C4-2B (cell line): ENCODE measurements around the gene FRMD4A.
"Not testable (repeated sequence)": the region's sequence is repeated elsewhere in the genome, so short reads cannot be mapped to it uniquely, and the experiment has no call there.

Experiments
- H3K27ac ChIP-seq: fragments of 450-650 bp; 2 replicates; pipeline ENCODE4 v1.5.1; 2017
- CTCF ChIP-seq: fragments of 450-650 bp; conservative IDR thresholded peaks from 2 replicates; pipeline ENCODE4 v1.5.1; 2017; ENCODE audit warnings: mild to moderate bottlenecking
- ZFX ChIP-seq: fragments of 450-650 bp; IDR thresholded peaks from 2 replicates; pipeline ENCODE4 v1.6.1; 2017

The FRMD4A gene

GRCh38 chr10:14200698-14201544, 129.8 kb downstream of the FRMD4A start:
- no peak overlapping the region for H3K27ac ChIP-seq
- TF ChIP-seq CTCF (peak; percentile 74), ZFX (no peak)

DNA sequence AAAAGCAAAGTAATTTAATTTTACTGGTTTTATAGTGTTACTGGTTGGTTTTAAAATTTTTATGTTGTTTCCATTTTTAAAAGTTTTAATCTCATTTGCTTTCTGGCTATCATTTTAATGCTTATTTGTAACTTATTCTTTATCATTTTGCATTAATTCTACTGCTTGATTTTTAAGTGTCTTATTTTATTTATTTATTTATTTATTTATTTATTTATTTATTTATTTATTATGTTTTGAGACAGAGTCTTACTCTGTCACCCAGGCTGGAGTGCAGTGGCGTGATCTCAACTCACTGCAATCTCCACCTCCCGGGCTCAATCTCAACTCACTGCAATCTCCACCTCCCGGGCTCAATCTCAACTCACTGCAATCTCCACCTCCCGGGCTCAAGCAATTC, 131.6 kb downstream of the FRMD4A start:
- H3K27ac ChIP-seq, result not testable (repeated sequence)

DNA sequence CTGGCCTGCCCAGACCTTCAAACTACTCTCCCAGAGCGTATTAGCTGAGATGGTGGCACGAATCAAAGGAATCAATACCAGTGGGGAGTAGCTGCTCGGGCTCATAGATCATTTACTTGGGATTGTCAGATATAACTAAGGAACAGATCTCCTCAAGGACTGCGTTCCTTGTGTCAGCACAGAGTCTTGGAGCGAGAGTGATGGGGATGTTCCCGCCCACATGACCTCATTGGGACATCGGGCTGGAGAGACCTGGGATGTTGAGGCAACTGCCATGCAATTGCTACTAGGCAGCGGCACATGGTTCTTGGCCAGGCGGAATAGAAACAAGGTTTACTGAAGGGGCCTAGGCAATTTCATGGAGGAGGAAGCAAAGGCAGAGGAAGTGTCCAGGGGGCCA, 132.6 kb downstream of the FRMD4A start:
- TF ChIP-seq CTCF (no peak), ZFX (no peak)
- no peak overlapping the region for H3K27ac ChIP-seq

- TF ChIP-seq CTCF (no peak), ZFX (no peak)
- H3K27ac ChIP-seq, result no peak overlapping the region
These were observed 134.6 kb downstream of the FRMD4A start for GRCh38 chr10:14196113-14196512.

DNA sequence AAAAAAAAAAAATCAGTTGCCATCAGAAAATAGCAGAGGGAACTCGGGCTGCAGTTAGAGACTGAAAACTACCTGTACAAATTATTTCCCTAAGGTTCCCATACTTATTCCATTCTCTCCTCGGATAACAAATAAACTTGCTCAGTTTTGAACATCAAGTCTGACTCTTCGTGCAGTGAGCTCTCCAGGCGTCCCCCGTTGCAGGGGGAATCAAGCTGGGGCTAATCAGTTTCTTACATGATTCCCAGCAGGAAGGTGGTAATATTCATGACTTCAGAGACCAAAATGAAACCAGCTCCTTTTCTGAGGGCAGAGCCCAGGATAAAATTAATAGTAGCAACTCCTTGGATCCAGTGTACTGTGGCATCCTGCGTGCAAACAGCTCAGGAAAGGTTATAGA, 135.3 kb downstream of the FRMD4A start:
- no peak for TF ChIP-seq ZFX
- TF ChIP-seq CTCF, result no peak
- no peak overlapping the region for H3K27ac ChIP-seq

DNA sequence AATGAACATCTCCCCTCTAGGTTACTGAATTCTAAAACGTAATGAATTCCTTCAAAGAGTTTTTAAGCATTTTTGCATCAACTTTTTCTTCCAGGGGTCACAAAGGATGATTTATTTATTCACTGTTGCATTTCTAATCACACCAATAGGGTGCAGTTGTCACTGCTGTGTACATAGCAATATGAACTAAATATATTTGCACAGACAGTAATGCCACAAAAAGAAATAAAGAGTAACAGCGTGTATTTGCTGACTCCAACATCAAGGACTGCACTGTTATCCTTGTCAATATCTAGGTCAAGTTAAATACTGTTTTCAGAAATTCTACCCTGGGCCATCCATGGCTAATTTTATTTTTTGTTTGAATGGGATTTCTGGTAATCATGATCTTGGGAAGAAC, 138.0 kb downstream of the FRMD4A start:
- no peak overlapping the region for H3K27ac ChIP-seq

DNA sequence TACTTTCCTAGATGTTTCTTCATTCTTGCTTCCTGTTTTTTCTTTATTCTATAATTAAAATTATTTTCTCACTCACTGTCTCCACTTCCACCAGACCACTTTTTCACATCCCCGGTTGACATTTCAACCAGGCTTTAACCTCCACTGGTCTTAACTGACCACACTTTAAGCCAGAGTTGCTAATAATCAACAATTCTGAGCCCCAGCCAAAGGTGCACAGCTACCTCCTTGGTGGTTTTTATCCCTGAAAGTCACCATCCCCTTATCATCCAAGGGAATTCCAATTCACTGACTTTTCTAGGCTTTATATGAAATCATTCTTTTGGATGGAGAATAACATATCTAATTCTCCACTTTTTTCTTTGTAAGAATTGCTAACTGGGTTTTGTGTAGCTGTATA, 138.9 kb downstream of the FRMD4A start:
- TF ChIP-seq CTCF, result no peak
- TF ChIP-seq ZFX, result no peak
- no peak overlapping the region for H3K27ac ChIP-seq

More for the DNA sequence above, 138.0 kb downstream of the FRMD4A start:
- TF ChIP-seq ZFX (no peak), CTCF (no peak)

DNA sequence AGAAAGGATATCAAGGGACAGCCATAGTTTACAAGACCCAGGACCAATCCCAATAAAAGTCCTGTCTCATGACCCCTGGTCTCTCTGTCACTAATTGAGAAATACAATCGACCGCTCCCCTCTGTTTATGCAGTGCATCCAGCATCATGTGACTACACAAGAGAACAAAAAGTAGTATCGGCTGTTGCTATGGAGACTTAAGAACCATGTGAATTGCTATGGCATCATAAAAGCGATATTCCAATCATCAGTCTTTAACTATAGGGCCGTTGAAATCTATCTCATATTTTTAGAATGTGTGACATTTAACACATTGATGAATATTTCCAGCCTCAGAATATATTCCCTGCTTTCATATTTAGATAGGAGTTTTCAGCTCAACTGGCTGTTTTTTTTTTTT, 139.3 kb downstream of the FRMD4A start:
- no peak overlapping the region for H3K27ac ChIP-seq
- TF ChIP-seq ZFX, result no peak
- no peak for TF ChIP-seq CTCF
